CD14-positive monocyte (primary cell): ENCODE measurements around the gene TMEFF1. TPM values are rescaled to one million over a fixed set of nuclear protein-coding genes. Genes with fewer than 3 reads are reported as not detected.

Source experiments
- DNase-seq, 3 donors: peaks; one replicate each; pipeline ENCODE4 v3.0.0-alpha.2; 2011 to 2022
- H2AFZ ChIP-seq: 2 replicates; pipeline ENCODE4 v1.6.0; 2012; ENCODE audit warnings: mild to moderate bottlenecking, low read depth, low read length, inconsistent platforms; ENCODE audit not compliant: insufficient read depth, poor library complexity, severe bottlenecking
- H3K27ac ChIP-seq, 2 donors: 1 replicate in 1 of 2; 2 replicates in 1 of 2; pipeline ENCODE4 v1.5.1; 2012 to 2013; ENCODE audit warnings: low read length in 2 of 2, control low read depth in 1 of 2, inconsistent platforms in 1 of 2, low read depth in 1 of 2, mild to moderate bottlenecking in 1 of 2
- H3K27me3 ChIP-seq, 2 donors: one replicate each; pipeline versions ENCODE4 v1.6.0 to v1.6.1; 2011 to 2013; ENCODE audit warnings: low read length in 2 of 2; ENCODE audit not compliant: control insufficient read depth in 2 of 2, insufficient read depth in 2 of 2
- H3K36me3 ChIP-seq, 2 donors: replicated peaks in 1 of 2; 1 replicate in 1 of 2; 2 replicates in 1 of 2; pipeline versions ENCODE4 v1.5.1 to v1.6.1; 2012 to 2013; ENCODE audit warnings: low read length in 2 of 2, control low read depth in 1 of 2, inconsistent platforms in 1 of 2, mild to moderate bottlenecking in 1 of 2; ENCODE audit not compliant: insufficient read depth in 2 of 2, control insufficient read depth in 1 of 2
- H3K4me1 ChIP-seq, 2 donors: 1 replicate in 1 of 2; 2 replicates in 1 of 2; pipeline versions ENCODE4 v1.5.1 to v1.6.1; 2012 to 2013; ENCODE audit warnings: low read length in 2 of 2, control low read depth in 1 of 2, inconsistent platforms in 1 of 2, mild to moderate bottlenecking in 1 of 2, moderate library complexity in 1 of 2; ENCODE audit not compliant: insufficient read depth in 2 of 2, control insufficient read depth in 1 of 2
- H3K4me2 ChIP-seq: replicated peaks from 2 replicates; pipeline ENCODE3; 2012; ENCODE audit warnings: low read length, moderate library complexity, mild to moderate bottlenecking; ENCODE audit not compliant: poor library complexity, severe bottlenecking; ENCODE audit errors: extremely low read depth
- H3K4me3 ChIP-seq, 3 experiments: fragments of 200-600 bp in 1 of 3; sonication (generic) in 1 of 3; replicated peaks in 1 of 3; 1 replicate in 2 of 3; 2 replicates in 1 of 3; pipeline ENCODE4 v1.5.1; 2011 to 2013; ENCODE audit warnings: low read length in 3 of 3, mild to moderate bottlenecking in 3 of 3, control low read depth in 2 of 3, low read depth in 2 of 3, inconsistent platforms in 1 of 3, moderate library complexity in 1 of 3
- H3K79me2 ChIP-seq: 2 replicates; pipeline ENCODE4 v1.6.0; 2012; ENCODE audit warnings: mild to moderate bottlenecking, control low read depth, inconsistent platforms, low read length, moderate library complexity; ENCODE audit not compliant: insufficient read depth
- H3K9ac ChIP-seq: 2 replicates; pipeline ENCODE4 v1.6.0; 2017; ENCODE audit warnings: low read length, mild to moderate bottlenecking; ENCODE audit not compliant: insufficient read depth, poor library complexity, severe bottlenecking
- H3K9me3 ChIP-seq, 2 donors: replicated peaks in 1 of 2; 1 replicate in 1 of 2; 2 replicates in 1 of 2; pipeline versions ENCODE4 v1.5.1 to v1.6.1; 2012 to 2013; ENCODE audit warnings: low read length in 2 of 2, control low read depth in 1 of 2; ENCODE audit not compliant: control insufficient read depth in 1 of 2, insufficient read depth in 1 of 2
- H4K20me1 ChIP-seq: 2 replicates; pipeline ENCODE4 v1.6.0; 2012; ENCODE audit warnings: mild to moderate bottlenecking, low read length, control low read depth, moderate library complexity; ENCODE audit not compliant: insufficient read depth
- H3K27ac Mint-ChIP-seq, 7 donors: one replicate each; pipeline ENCODE4 v1.8.0; 2020; ENCODE audit warnings: mild to moderate bottlenecking in 7 of 7, mixed read lengths in 7 of 7, moderate library complexity in 6 of 7, inconsistent platforms in 2 of 7
- H3K27me3 Mint-ChIP-seq, 3 donors: one replicate each; pipeline ENCODE4 v1.8.0; 2021 to 2022; ENCODE audit warnings: low read depth in 3 of 3, mild to moderate bottlenecking in 3 of 3, mixed read lengths in 3 of 3, moderate library complexity in 3 of 3, inconsistent platforms in 1 of 3
- H3K36me3 Mint-ChIP-seq, 2 donors: one replicate each; pipeline ENCODE4 v1.8.0; 2020; ENCODE audit warnings: mixed read lengths in 2 of 2, inconsistent platforms in 1 of 2, mild to moderate bottlenecking in 1 of 2
- H3K4me1 Mint-ChIP-seq: one replicate; pipeline ENCODE4 v1.8.0; 2020; ENCODE audit warnings: mild to moderate bottlenecking, mixed read lengths
- H3K4me3 Mint-ChIP-seq, 2 donors: one replicate each; pipeline ENCODE4 v1.8.0; 2020; ENCODE audit warnings: mild to moderate bottlenecking in 2 of 2, mixed read lengths in 2 of 2, moderate library complexity in 1 of 2
- H3K9me3 Mint-ChIP-seq, 7 donors: one replicate each; pipeline ENCODE4 v1.8.0; 2020 to 2022; ENCODE audit warnings: mixed read lengths in 7 of 7, mild to moderate bottlenecking in 6 of 7, moderate library complexity in 6 of 7, inconsistent platforms in 2 of 7
- WGBS: methylation state at CpG from one replicate; pipeline ENCODE4 v1.1.5; 2013; ENCODE audit warnings: missing lambda C conversion rate; ENCODE audit not compliant: insufficient coverage; 5-methylcytosine and 5-hydroxymethylcytosine counted together
- intact Hi-C, 2 donors: fragments of 100-400 bp; cut with micrococcal nuclease; formaldehyde crosslinking; loops; one replicate each; pipeline versions ENCODE4 v1.15.0 to v1.15.1; 2023
- polyA plus RNA-seq, 3 donors: library from polyadenylated mRNA; depleted of rRNA in 1 of 3; unstranded in 2 of 3; stranded (reverse) in 1 of 3; fragments of 300-500 nt in 2 of 3; fragments of >200 nt in 1 of 3; fragmentation: Illumina TruSeq in 2 of 3; gene quantifications; 1 replicate in 2 of 3; 2 replicates in 1 of 3; pipeline ENCODE4 v1.2.3, GENCODE V29; 2012 to 2021
- TF ChIP-seq, protein P1 (sequence below): fragments of 200-600 bp; IDR thresholded peaks from one replicate; pipeline ENCODE4 v1.8.0; 2022; ENCODE audit warnings: antibody characterized with exemption, mild to moderate bottlenecking

Gene TMEFF1
- polyA plus RNA-seq, 3 donors, result not detected

DNA sequence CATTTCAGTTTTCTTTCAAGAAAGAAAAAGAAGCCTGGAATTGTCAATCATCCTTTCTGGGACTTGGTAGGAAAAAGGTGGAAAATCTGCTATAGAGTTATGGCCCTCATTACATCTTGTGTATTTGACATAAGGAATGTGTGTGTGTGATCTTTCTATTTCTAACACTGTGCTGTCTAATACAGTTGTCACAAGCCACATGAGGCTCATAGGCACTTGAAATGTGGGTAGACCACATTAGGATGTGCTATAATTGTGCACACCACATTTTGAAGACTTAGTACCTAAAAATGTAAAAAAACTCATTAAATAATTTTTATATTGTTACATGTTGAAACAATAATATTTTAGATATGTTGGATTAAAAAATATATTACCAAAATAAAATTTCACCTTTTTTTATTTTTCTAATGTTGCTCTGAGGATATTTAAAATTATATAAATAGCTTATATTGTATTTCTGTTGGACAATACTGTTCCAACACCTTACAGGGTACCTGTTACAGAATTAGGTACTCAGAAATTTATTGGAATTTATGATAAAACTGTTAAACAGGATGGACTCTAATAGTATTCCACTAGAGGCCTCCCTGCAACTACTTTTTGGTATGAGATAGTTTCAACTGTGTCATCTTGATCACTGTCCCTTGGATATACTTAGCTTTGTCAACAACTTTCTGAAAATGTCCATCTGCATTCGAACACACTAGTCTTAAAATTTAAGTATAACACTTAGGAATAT, 27.6 kb upstream of the TMEFF1 start:
- Histone ChIP-seq H3K9me3 (no peaks in the 10 kb centered on the region), H3K79me2 (no peaks in the 10 kb centered on the region), H3K27me3 (no peaks in the 10 kb centered on the region), H3K9ac (no peak overlapping the region), H3K4me3 (no peak overlapping the region), H3K36me3 (no peaks in the 10 kb centered on the region), H3K4me1 (peaks cover 5 to 7% of the 10 kb centered on the region in 2 donors), H2AFZ (no peak overlapping the region), H3K4me2 (no peak overlapping the region), H3K27ac (no peak overlapping the region), H4K20me1 (no peaks in the 10 kb centered on the region)
- Mint-ChIP-seq H3K4me3 (no peak overlapping the region), H3K36me3 (peaks cover 1 to 20% of the 10 kb centered on the region in 2 donors), H3K27me3 (peaks cover 0 to 1% (median 0%) of the 10 kb centered on the region in 3 donors), H3K4me1 (peaks cover 13% of the 10 kb centered on the region), H3K27ac (no peak overlapping the region), H3K9me3 (no peaks in the 10 kb centered on the region)
- no CpG with 5 or more reads among the region's 1 CpG for WGBS
- no peak for DNase-seq
- intact Hi-C loops, result no loop called here
- TF ChIP-seq, protein P1, sequence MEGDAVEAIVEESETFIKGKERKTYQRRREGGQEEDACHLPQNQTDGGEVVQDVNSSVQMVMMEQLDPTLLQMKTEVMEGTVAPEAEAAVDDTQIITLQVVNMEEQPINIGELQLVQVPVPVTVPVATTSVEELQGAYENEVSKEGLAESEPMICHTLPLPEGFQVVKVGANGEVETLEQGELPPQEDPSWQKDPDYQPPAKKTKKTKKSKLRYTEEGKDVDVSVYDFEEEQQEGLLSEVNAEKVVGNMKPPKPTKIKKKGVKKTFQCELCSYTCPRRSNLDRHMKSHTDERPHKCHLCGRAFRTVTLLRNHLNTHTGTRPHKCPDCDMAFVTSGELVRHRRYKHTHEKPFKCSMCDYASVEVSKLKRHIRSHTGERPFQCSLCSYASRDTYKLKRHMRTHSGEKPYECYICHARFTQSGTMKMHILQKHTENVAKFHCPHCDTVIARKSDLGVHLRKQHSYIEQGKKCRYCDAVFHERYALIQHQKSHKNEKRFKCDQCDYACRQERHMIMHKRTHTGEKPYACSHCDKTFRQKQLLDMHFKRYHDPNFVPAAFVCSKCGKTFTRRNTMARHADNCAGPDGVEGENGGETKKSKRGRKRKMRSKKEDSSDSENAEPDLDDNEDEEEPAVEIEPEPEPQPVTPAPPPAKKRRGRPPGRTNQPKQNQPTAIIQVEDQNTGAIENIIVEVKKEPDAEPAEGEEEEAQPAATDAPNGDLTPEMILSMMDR, result no peak

DNA sequence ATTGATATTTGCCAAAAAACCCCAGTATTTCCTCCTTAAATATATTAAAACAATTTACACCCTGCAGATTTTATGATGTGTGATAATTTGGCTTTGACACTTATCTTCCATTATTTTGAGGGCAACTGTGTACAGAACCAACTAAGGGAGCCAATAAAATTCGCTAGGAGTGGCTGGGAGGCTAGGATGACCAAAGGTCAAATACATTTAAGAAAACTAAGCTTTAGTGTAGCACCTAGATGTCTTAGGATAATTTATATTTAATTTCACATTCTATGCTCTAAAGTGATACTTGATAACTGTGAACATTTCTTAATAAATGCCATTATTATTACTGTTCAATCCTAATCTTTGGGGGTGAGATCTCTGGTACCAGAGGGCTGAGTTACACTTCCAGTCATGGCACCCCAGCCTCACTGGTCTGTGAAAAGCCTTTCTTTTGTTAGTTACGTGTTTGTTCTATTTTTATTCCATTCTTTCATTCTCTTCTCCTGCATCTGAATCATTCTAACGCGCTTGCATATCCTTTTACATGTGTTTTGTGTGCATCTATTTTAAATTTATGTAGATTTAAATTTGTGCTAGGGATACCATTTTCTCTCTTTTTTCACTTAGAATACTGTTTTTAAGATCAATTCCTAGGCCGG, 26.9 kb upstream of the TMEFF1 start:
- H3K9me3 Mint-ChIP-seq, result no peaks in the 10 kb centered on the region
- H3K27ac Mint-ChIP-seq, result peak overlapping the region in 1 of 7 donors; percentile 15
- Histone ChIP-seq H3K27ac (no peak overlapping the region), H3K36me3 (no peaks in the 10 kb centered on the region), H3K79me2 (no peaks in the 10 kb centered on the region), H3K4me3 (no peak overlapping the region), H3K9ac (no peak overlapping the region), H3K27me3 (no peaks in the 10 kb centered on the region), H3K4me1 (peaks cover 5 to 7% of the 10 kb centered on the region in 2 donors), H3K4me2 (no peak overlapping the region), H4K20me1 (no peaks in the 10 kb centered on the region), H3K9me3 (no peaks in the 10 kb centered on the region), H2AFZ (no peak overlapping the region)
- TF ChIP-seq, protein P1, result no peak
- peaks cover 0 to 1% (median 0%) of the 10 kb centered on the region in 3 donors for H3K27me3 Mint-ChIP-seq
- no peak for DNase-seq
- intact Hi-C loops, result no loop called here
- H3K4me1 Mint-ChIP-seq, result peaks cover 13% of the 10 kb centered on the region
- WGBS, result 100% methylated on average over 1 of the region's 5 CpGs
- H3K4me3 Mint-ChIP-seq, result no peak overlapping the region
- peaks cover 1 to 20% of the 10 kb centered on the region in 2 donors for H3K36me3 Mint-ChIP-seq
